Ovary (tissue), 3 donors: ENCODE measurements around the gene LDB3.

Source experiments
- CTCF ChIP-seq, 3 donors: fragments of 450-650 bp in 2 of 3; fragments of 200-600 bp in 1 of 3; IDR thresholded peaks; one replicate each; pipeline versions ENCODE4 v1.5.1 to v1.8.0; 2016 to 2022; ENCODE audit warnings: antibody characterized with exemption in 3 of 3, mild to moderate bottlenecking in 1 of 3
- EP300 ChIP-seq: sonication (generic); formaldehyde crosslinking; IDR thresholded peaks from one replicate; pipeline ENCODE4 v1.6.1; 2017; ENCODE audit warnings: antibody characterized with exemption
- donor health status: DM: no; HTN: no; CAD: no.

- TF ChIP-seq EP300 (no peak), CTCF (IDR thresholded peaks at IDR 0.05) (no peak)
Measured at GRCh38 chr10:86699541-86699940, 31.2 kb downstream of the LDB3 start.
